ENCODE results near the gene EPHB6.

DNA sequence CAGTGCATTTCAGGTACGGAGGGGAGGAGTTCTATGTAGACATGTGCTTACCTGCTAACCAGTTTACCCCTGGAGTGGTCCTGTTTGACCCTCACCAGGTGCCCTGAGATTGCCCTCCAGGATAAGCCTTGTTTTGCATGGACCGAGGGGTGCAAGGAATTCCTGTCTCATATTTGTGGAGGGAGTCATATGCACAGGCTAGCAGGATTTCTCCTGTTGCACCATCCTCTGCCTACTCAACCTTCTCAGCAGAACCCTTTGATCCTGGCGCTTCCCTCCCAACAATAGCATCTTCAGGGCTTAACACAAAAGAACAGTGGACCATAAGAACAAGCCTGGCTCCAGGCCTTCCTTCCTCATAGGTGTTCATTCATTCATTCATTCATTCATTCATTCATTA is 23.4 kb downstream of the EPHB6 start:
- TF ChIP-seq, protein P1, sequence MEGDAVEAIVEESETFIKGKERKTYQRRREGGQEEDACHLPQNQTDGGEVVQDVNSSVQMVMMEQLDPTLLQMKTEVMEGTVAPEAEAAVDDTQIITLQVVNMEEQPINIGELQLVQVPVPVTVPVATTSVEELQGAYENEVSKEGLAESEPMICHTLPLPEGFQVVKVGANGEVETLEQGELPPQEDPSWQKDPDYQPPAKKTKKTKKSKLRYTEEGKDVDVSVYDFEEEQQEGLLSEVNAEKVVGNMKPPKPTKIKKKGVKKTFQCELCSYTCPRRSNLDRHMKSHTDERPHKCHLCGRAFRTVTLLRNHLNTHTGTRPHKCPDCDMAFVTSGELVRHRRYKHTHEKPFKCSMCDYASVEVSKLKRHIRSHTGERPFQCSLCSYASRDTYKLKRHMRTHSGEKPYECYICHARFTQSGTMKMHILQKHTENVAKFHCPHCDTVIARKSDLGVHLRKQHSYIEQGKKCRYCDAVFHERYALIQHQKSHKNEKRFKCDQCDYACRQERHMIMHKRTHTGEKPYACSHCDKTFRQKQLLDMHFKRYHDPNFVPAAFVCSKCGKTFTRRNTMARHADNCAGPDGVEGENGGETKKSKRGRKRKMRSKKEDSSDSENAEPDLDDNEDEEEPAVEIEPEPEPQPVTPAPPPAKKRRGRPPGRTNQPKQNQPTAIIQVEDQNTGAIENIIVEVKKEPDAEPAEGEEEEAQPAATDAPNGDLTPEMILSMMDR (IDR thresholded peaks at IDR 0.05 in 2 of 3, conservative IDR thresholded peaks at IDR 0.05 in 1 of 3; ENCODE audit: control insufficient read depth in 2 of 3, extremely low read depth in 1 of 3, insufficient read depth in 1 of 3, low read depth in 3 of 3, low read length in 3 of 3): no peak
- TF ChIP-seq, protein P2, sequence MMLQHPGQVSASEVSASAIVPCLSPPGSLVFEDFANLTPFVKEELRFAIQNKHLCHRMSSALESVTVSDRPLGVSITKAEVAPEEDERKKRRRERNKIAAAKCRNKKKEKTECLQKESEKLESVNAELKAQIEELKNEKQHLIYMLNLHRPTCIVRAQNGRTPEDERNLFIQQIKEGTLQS (IDR thresholded peaks at IDR 0.05; ENCODE audit: borderline replicate concordance, extremely low read depth, low read depth, low read length): no peak
- TF ChIP-seq JUND (IDR thresholded peaks at IDR 0.05; ENCODE audit: low read depth, low read length): no peak
- TF ChIP-seq, protein P3, sequence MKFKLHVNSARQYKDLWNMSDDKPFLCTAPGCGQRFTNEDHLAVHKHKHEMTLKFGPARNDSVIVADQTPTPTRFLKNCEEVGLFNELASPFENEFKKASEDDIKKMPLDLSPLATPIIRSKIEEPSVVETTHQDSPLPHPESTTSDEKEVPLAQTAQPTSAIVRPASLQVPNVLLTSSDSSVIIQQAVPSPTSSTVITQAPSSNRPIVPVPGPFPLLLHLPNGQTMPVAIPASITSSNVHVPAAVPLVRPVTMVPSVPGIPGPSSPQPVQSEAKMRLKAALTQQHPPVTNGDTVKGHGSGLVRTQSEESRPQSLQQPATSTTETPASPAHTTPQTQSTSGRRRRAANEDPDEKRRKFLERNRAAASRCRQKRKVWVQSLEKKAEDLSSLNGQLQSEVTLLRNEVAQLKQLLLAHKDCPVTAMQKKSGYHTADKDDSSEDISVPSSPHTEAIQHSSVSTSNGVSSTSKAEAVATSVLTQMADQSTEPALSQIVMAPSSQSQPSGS (IDR thresholded peaks at IDR 0.05; ENCODE audit: low read length): no peak
- no peak for TF ChIP-seq CREM (IDR thresholded peaks at IDR 0.05; ENCODE audit: low read depth)
- no peak for TF ChIP-seq SP1 (IDR thresholded peaks at IDR 0.05; ENCODE audit: low read depth, low read length)
- TF ChIP-seq EZH2 (IDR thresholded peaks at IDR 0.05; ENCODE audit: borderline replicate concordance, control insufficient read depth, low read depth, low read length): no peak
- no peak for TF ChIP-seq ATF7 (IDR thresholded peaks at IDR 0.05; ENCODE audit: low read depth)
- TF ChIP-seq FOXM1 (IDR thresholded peaks at IDR 0.05; ENCODE audit: low read depth, low read length): no peak
- no peak for TF ChIP-seq MTA2 (IDR thresholded peaks at IDR 0.05; ENCODE audit: low read depth)
- TF ChIP-seq, protein P4, sequence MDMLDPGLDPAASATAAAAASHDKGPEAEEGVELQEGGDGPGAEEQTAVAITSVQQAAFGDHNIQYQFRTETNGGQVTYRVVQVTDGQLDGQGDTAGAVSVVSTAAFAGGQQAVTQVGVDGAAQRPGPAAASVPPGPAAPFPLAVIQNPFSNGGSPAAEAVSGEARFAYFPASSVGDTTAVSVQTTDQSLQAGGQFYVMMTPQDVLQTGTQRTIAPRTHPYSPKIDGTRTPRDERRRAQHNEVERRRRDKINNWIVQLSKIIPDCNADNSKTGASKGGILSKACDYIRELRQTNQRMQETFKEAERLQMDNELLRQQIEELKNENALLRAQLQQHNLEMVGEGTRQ (IDR thresholded peaks at IDR 0.05; ENCODE audit: borderline replicate concordance, low read depth, low read length): no peak
- TF ChIP-seq STAT3 (IDR thresholded peaks at IDR 0.05; ENCODE audit: low read depth, low read length): no peak
